Testis (tissue), 3 donors: ENCODE measurements around the gene CA12. TPM values are rescaled to one million over a fixed set of nuclear protein-coding genes. Genes with fewer than 3 reads are reported as not detected.

Experiments
- DNase-seq: peaks from one replicate; pipeline ENCODE4 v3.0.0-alpha.2; 2019
- H3K27ac ChIP-seq, 2 donors: fragments of 200-600 bp; sonication (generic); one replicate each; pipeline ENCODE4 v1.5.1; 2019
- H3K27me3 ChIP-seq: fragments of 200-600 bp; sonication (generic); one replicate; pipeline ENCODE4 v1.5.1; 2019
- H3K36me3 ChIP-seq: fragments of 200-600 bp; sonication (generic); one replicate; pipeline ENCODE4 v1.5.1; 2017; ENCODE audit warnings: low read depth; ENCODE audit errors: missing control alignments
- H3K4me1 ChIP-seq: fragments of 200-600 bp; sonication (generic); one replicate; pipeline ENCODE4 v1.5.1; 2019
- H3K4me3 ChIP-seq, 2 donors: fragments of 200-600 bp; sonication (generic); one replicate each; pipeline ENCODE4 v1.5.1; 2017 to 2019
- H3K9me3 ChIP-seq: fragments of 200-600 bp; sonication (generic); one replicate; pipeline ENCODE4 v1.5.1; 2017
- CTCF ChIP-seq, 3 experiments: fragments of 450-650 bp in 2 of 3; fragments of 200-600 bp in 1 of 3; sonication (generic) in 1 of 3; IDR thresholded peaks; one replicate each; pipeline ENCODE4 v1.5.1; 2016 to 2019; ENCODE audit warnings: antibody characterized with exemption in 3 of 3, mild to moderate bottlenecking in 2 of 3, moderate library complexity in 1 of 3
- POLR2A ChIP-seq: fragments of 450-650 bp; IDR thresholded peaks from one replicate; pipeline ENCODE4 v1.6.1; 2017; ENCODE audit warnings: antibody characterized with exemption, mild to moderate bottlenecking, moderate library complexity
- WGBS, 2 donors: methylation state at CpG; one replicate each; pipeline ENCODE4 v1.1.5; 2018; 5-methylcytosine and 5-hydroxymethylcytosine counted together
- intact Hi-C: fragments of 100-400 bp; cut with DNase I; formaldehyde crosslinking; loops from one replicate; pipeline ENCODE4 v1.15.1; 2023; ENCODE audit warnings: low total_unique reads
- polyA plus RNA-seq: library from polyadenylated mRNA; stranded (reverse); fragments of 350-450 nt; fragmentation: Illumina TruSeq; extraction: RNeasy Lipid Tissue Mini Kit (QIAGEN cat#74804); gene quantifications from one replicate; pipeline ENCODE4 v1.2.3, GENCODE V29; 2014; ENCODE audit warnings: low read depth, low replicate concordance; ENCODE audit not compliant: insufficient read depth
- total RNA-seq, 2 donors: library from RNA; depleted of rRNA; stranded (reverse); fragments of >200 nt; gene quantifications; one replicate each; pipeline ENCODE4 v1.2.3, GENCODE V29; 2016

The CA12 gene
- total and polyA plus RNA-seq, 3 donors from 2014 or later, result 0.55 to 8.0 (median 0.68) TPM

GRCh38 chr15:63396152-63396928 lies 14.7 kb upstream of the CA12 start:
- Histone ChIP-seq H3K36me3 (no peaks in the 10 kb centered on the region), H3K27me3 (no peaks in the 10 kb centered on the region), H3K9me3 (no peaks in the 10 kb centered on the region), H3K4me1 (no peaks in the 10 kb centered on the region), H3K4me3 (no peak overlapping the region), H3K27ac (no peak overlapping the region)
- 83 to 84% methylated on average over 8 of the region's 8 CpGs for WGBS, 2 donors
- TF ChIP-seq CTCF (IDR thresholded peaks at IDR 0.05) (no peak), POLR2A (no peak)
- intact Hi-C loops, result no loop called here
- DNase-seq, result no peak

GRCh38 chr15:63395730-63396151 lies 14.1 kb upstream of the CA12 start:
- DNase-seq, result no peak
- TF ChIP-seq CTCF (IDR thresholded peaks at IDR 0.05) (no peak), POLR2A (no peak)
- intact Hi-C loops, result no loop called here
- Histone ChIP-seq H3K27me3 (no peaks in the 10 kb centered on the region), H3K4me1 (no peaks in the 10 kb centered on the region), H3K27ac (no peak overlapping the region), H3K36me3 (no peaks in the 10 kb centered on the region), H3K4me3 (no peak overlapping the region), H3K9me3 (no peaks in the 10 kb centered on the region)
- WGBS, 2 donors, result 83 to 89% methylated on average over 4 of the region's 4 CpGs

GRCh38 chr15:63392361-63393009 lies 10.8 kb upstream of the CA12 start:
- H3K36me3 ChIP-seq, result no peaks in the 10 kb centered on the region
- no peak for TF ChIP-seq CTCF (IDR thresholded peaks at IDR 0.05)
- TF ChIP-seq POLR2A, result no peak
- WGBS, 2 donors, result 27 to 45% methylated on average over 7 of the region's 7 CpGs
- no peaks in the 10 kb centered on the region for H3K4me1 ChIP-seq
- intact Hi-C loops, result no loop called here
- no peak overlapping the region for H3K27ac ChIP-seq
- H3K4me3 ChIP-seq, result no peak overlapping the region
- DNase-seq, result peak; percentile 33
- no peaks in the 10 kb centered on the region for H3K9me3 ChIP-seq
- no peaks in the 10 kb centered on the region for H3K27me3 ChIP-seq

GRCh38 chr15:63391669-63392360 lies 10.2 kb upstream of the CA12 start:
- Histone ChIP-seq H3K27ac (no peak overlapping the region), H3K4me1 (no peaks in the 10 kb centered on the region), H3K27me3 (no peaks in the 10 kb centered on the region), H3K4me3 (no peak overlapping the region), H3K9me3 (no peaks in the 10 kb centered on the region), H3K36me3 (no peaks in the 10 kb centered on the region)
- no peak for DNase-seq
- TF ChIP-seq POLR2A (no peak), CTCF (IDR thresholded peaks at IDR 0.05) (no peak)
- 88 to 90% methylated on average over 6 of the region's 6 CpGs for WGBS, 2 donors
- intact Hi-C loops, result no loop called here
